Activated CD4-positive, alpha-beta T cell treated with anti-CD3 and anti-CD28 coated beads for 36 hours (primary cell): ENCODE data around the gene PLEKHA5. TPM values are rescaled to one million over a fixed set of nuclear protein-coding genes. Genes with fewer than 3 reads are reported as not detected.

Source experiments
- ATAC-seq: fragments of 200-7000 bp; cut with Tn5 transposase; one replicate; pipeline ENCODE4 v1.10.0; 2021; ENCODE audit warnings: mild to moderate bottlenecking, moderate library complexity
- CTCF ChIA-PET: fragments of 350-600 bp; sonication (Branson Sonifier 250); formaldehyde crosslinking; loops from one replicate; lab custom pipeline; 2021; ENCODE audit warnings: antibody characterized with exemption; lab: Charles Lee
- POLR2A ChIA-PET: fragments of 350-600 bp; sonication (Branson Sonifier 250); formaldehyde crosslinking; loops from one replicate; lab custom pipeline; 2021; ENCODE audit warnings: antibody characterized with exemption, inconsistent platforms; lab: Charles Lee
- DNase-seq: peaks from one replicate; pipeline ENCODE4 v3.0.0-alpha.2; 2020
- H3K27ac Mint-ChIP-seq: one replicate; pipeline ENCODE4 v1.8.0; 2021; ENCODE audit warnings: mixed read lengths
- H3K27me3 Mint-ChIP-seq: one replicate; pipeline ENCODE4 v1.8.0; 2021; ENCODE audit warnings: mixed read lengths
- H3K36me3 Mint-ChIP-seq: one replicate; pipeline ENCODE4 v1.8.0; 2021; ENCODE audit warnings: low read depth, mixed read lengths
- H3K4me1 Mint-ChIP-seq: one replicate; pipeline ENCODE4 v1.8.0; 2021; ENCODE audit warnings: mixed read lengths
- H3K4me3 Mint-ChIP-seq: one replicate; pipeline ENCODE4 v1.8.0; 2021; ENCODE audit warnings: mild to moderate bottlenecking, moderate library complexity, mixed read lengths
- H3K9me3 Mint-ChIP-seq: one replicate; pipeline ENCODE4 v1.8.0; 2021; ENCODE audit warnings: low read depth, mixed read lengths
- intact Hi-C, 2 experiments: fragments of 100-400 bp; cut with DNase I in 1 of 2; cut with micrococcal nuclease in 1 of 2; formaldehyde crosslinking; loops; one replicate each; pipeline versions ENCODE4 v1.14.2 to v1.15.1; 2022 to 2024; cut with DNase I, micrococcal nuclease
- total RNA-seq, 2 experiments: library from RNA; stranded (reverse); gene quantifications; one replicate each; pipeline ENCODE4 v1.2.3, GENCODE V29; 2021

Gene PLEKHA5
- total RNA-seq, 2 experiments from 2014 or later, result 4.5 to 5.7 TPM

- H3K27me3 Mint-ChIP-seq, result peaks cover 15% of the 10 kb centered on the region
- ChIA-PET POLR2A (no interaction called here), CTCF (interaction anchor here (0.8 kb wide), 1 partner anchor 789 kb away, joined by 3 read pairs; no protein-coding TSS in a partner anchor)
- DNase-seq (no peak), ATAC-seq (no peak)
- peak overlapping the region; percentile 85 for H3K4me3 Mint-ChIP-seq
- intact Hi-C loops, result no loop called here
- H3K9me3 Mint-ChIP-seq, result peaks cover 11% of the 10 kb centered on the region
- peaks cover 12% of the 10 kb centered on the region for H3K4me1 Mint-ChIP-seq
- no peaks in the 10 kb centered on the region for H3K36me3 Mint-ChIP-seq
- peak overlapping the region; percentile 34 for H3K27ac Mint-ChIP-seq
Measured at GRCh38 chr12:19131025-19131444, 1.5 kb downstream of the PLEKHA5 start.

GRCh38 chr12:19138551-19138950 lies 9.0 kb downstream of the PLEKHA5 start:
- H3K4me3 Mint-ChIP-seq, result no peak overlapping the region
- POLR2A ChIA-PET, result no interaction called here
- intact Hi-C loops, result no loop called here

GRCh38 chr12:19138956-19139355 lies 9.4 kb downstream of the PLEKHA5 start:
- Mint-ChIP-seq H3K9me3 (no peaks in the 10 kb centered on the region), H3K4me1 (no peaks in the 10 kb centered on the region), H3K27ac (no peak overlapping the region), H3K4me3 (no peak overlapping the region), H3K36me3 (no peaks in the 10 kb centered on the region), H3K27me3 (peaks cover under 1% of the 10 kb centered on the region)
- CTCF ChIA-PET, result interaction anchor here (0.7 kb wide), 1 partner anchor 264 kb away, joined by 3 read pairs; no protein-coding TSS in a partner anchor
- POLR2A ChIA-PET, result no interaction called here
- intact Hi-C loops, result no loop called here
- ATAC-seq, result no peak
- DNase-seq, result no peak

More at GRCh38 chr12:19138551-19138950, 9.0 kb downstream of the PLEKHA5 start:
- CTCF ChIA-PET, result interaction anchor here (0.7 kb wide), 1 partner anchor 264 kb away, joined by 3 read pairs; no protein-coding TSS in a partner anchor
- H3K4me1 Mint-ChIP-seq, result no peaks in the 10 kb centered on the region
- no peaks in the 10 kb centered on the region for H3K9me3 Mint-ChIP-seq
- DNase-seq (no peak), ATAC-seq (no peak)
- peaks cover 2% of the 10 kb centered on the region for H3K27me3 Mint-ChIP-seq
- H3K36me3 Mint-ChIP-seq, result no peaks in the 10 kb centered on the region
- H3K27ac Mint-ChIP-seq, result no peak overlapping the region

GRCh38 chr12:19139615-19140194 lies 10.2 kb downstream of the PLEKHA5 start:
- no peak overlapping the region for H3K27ac Mint-ChIP-seq
- no peaks in the 10 kb centered on the region for H3K4me1 Mint-ChIP-seq
- H3K4me3 Mint-ChIP-seq, result no peak overlapping the region
- ATAC-seq (no peak), DNase-seq (no peak)
- POLR2A ChIA-PET, result no interaction called here
- intact Hi-C loops, result no loop called here
- no peaks in the 10 kb centered on the region for H3K36me3 Mint-ChIP-seq
- H3K27me3 Mint-ChIP-seq, result no peaks in the 10 kb centered on the region
- CTCF ChIA-PET, result no interaction called here
- H3K9me3 Mint-ChIP-seq, result no peaks in the 10 kb centered on the region

GRCh38 chr12:19140381-19141236 lies 11.1 kb downstream of the PLEKHA5 start:
- H3K4me3 Mint-ChIP-seq, result no peak overlapping the region

GRCh38 chr12:19142499-19142898 lies 13.0 kb downstream of the PLEKHA5 start:
- H3K27ac Mint-ChIP-seq, result no peak overlapping the region
- no peaks in the 10 kb centered on the region for H3K27me3 Mint-ChIP-seq
- CTCF ChIA-PET, result interaction anchor here (0.7 kb wide), 1 partner anchor 40 kb away, joined by 4 read pairs; no protein-coding TSS in a partner anchor
- no peak for DNase-seq
- no peaks in the 10 kb centered on the region for H3K9me3 Mint-ChIP-seq
- POLR2A ChIA-PET, result no interaction called here
- H3K4me1 Mint-ChIP-seq, result no peaks in the 10 kb centered on the region
- ATAC-seq, result no peak
- intact Hi-C loops, result no loop called here
- H3K4me3 Mint-ChIP-seq, result no peak overlapping the region
- H3K36me3 Mint-ChIP-seq, result no peaks in the 10 kb centered on the region

More at GRCh38 chr12:19140381-19141236, 11.1 kb downstream of the PLEKHA5 start:
- H3K27ac Mint-ChIP-seq, result no peak overlapping the region
- no peaks in the 10 kb centered on the region for H3K9me3 Mint-ChIP-seq
- H3K27me3 Mint-ChIP-seq, result no peaks in the 10 kb centered on the region
- ATAC-seq, result no peak
- no peak for DNase-seq
- intact Hi-C loops, result no loop called here
- no peaks in the 10 kb centered on the region for H3K36me3 Mint-ChIP-seq
- ChIA-PET POLR2A (no interaction called here), CTCF (no interaction called here)
- H3K4me1 Mint-ChIP-seq, result no peaks in the 10 kb centered on the region

GRCh38 chr12:19144287-19144686 lies 14.8 kb downstream of the PLEKHA5 start:
- intact Hi-C loops, result no loop called here
- ATAC-seq (no peak), DNase-seq (no peak)
- Mint-ChIP-seq H3K4me3 (no peak overlapping the region), H3K27ac (no peak overlapping the region), H3K27me3 (no peaks in the 10 kb centered on the region), H3K4me1 (no peaks in the 10 kb centered on the region), H3K36me3 (no peaks in the 10 kb centered on the region), H3K9me3 (no peaks in the 10 kb centered on the region)
- CTCF ChIA-PET, result interaction anchor here (1.6 kb wide), 1 partner anchor 12 kb away, joined by 4 read pairs; no protein-coding TSS in a partner anchor
- POLR2A ChIA-PET, result no interaction called here

GRCh38 chr12:19144985-19145384 lies 15.5 kb downstream of the PLEKHA5 start:
- Mint-ChIP-seq H3K4me1 (no peaks in the 10 kb centered on the region), H3K27me3 (no peaks in the 10 kb centered on the region), H3K36me3 (no peaks in the 10 kb centered on the region), H3K27ac (no peak overlapping the region), H3K4me3 (no peak overlapping the region), H3K9me3 (no peaks in the 10 kb centered on the region)
- no peak for DNase-seq
- ATAC-seq, result no peak
- intact Hi-C loops, result no loop called here
- CTCF ChIA-PET, result interaction anchor here (1.6 kb wide), 1 partner anchor 13 kb away, joined by 4 read pairs; no protein-coding TSS in a partner anchor
- POLR2A ChIA-PET, result no interaction called here

- DNase-seq (no peak), ATAC-seq (no peak)
- Mint-ChIP-seq H3K4me3 (no peak overlapping the region), H3K9me3 (no peaks in the 10 kb centered on the region), H3K27ac (no peak overlapping the region), H3K36me3 (no peaks in the 10 kb centered on the region), H3K4me1 (no peaks in the 10 kb centered on the region), H3K27me3 (no peaks in the 10 kb centered on the region)
- CTCF ChIA-PET, result no interaction called here
- intact Hi-C loops, result no loop called here
- POLR2A ChIA-PET, result no interaction called here
Measured at GRCh38 chr12:19148860-19149259, 19.3 kb downstream of the PLEKHA5 start.

GRCh38 chr12:19150273-19150900 lies 20.9 kb downstream of the PLEKHA5 start:
- DNase-seq, result no peak
- ATAC-seq, result no peak
- CTCF ChIA-PET, result no interaction called here
- H3K27ac Mint-ChIP-seq, result no peak overlapping the region
- H3K4me1 Mint-ChIP-seq, result no peaks in the 10 kb centered on the region
- no peak overlapping the region for H3K4me3 Mint-ChIP-seq
- H3K27me3 Mint-ChIP-seq, result no peaks in the 10 kb centered on the region
- POLR2A ChIA-PET, result no interaction called here
- intact Hi-C loops, result no loop called here
- H3K36me3 Mint-ChIP-seq, result no peaks in the 10 kb centered on the region
- H3K9me3 Mint-ChIP-seq, result no peaks in the 10 kb centered on the region

GRCh38 chr12:19151298-19151697 lies 21.8 kb downstream of the PLEKHA5 start:
- no peaks in the 10 kb centered on the region for H3K36me3 Mint-ChIP-seq
- CTCF ChIA-PET, result interaction anchor here (0.6 kb wide), 1 partner anchor 150 kb away, joined by 3 read pairs; no protein-coding TSS in a partner anchor
- H3K4me3 Mint-ChIP-seq, result no peak overlapping the region
- H3K27me3 Mint-ChIP-seq, result no peaks in the 10 kb centered on the region
- POLR2A ChIA-PET, result no interaction called here
- DNase-seq (no peak), ATAC-seq (no peak)
- no peak overlapping the region for H3K27ac Mint-ChIP-seq
- no peaks in the 10 kb centered on the region for H3K4me1 Mint-ChIP-seq
- no peaks in the 10 kb centered on the region for H3K9me3 Mint-ChIP-seq
- intact Hi-C loops, result no loop called here
